Right atrium auricular region (tissue), 2 donors: ENCODE measurements around the gene ARL4C. TPM values are rescaled to one million over a fixed set of nuclear protein-coding genes. Genes with fewer than 3 reads are reported as not detected.

ENCODE experiments used
- DNase-seq: peaks from one replicate; pipeline ENCODE4 v3.0.0-alpha.2; 2019; ENCODE audit warnings: low spot score
- H3K27ac ChIP-seq, 2 donors: fragments of 200-600 bp; sonication (generic); 1 replicate in 1 of 2; 2 replicates in 1 of 2; pipeline ENCODE4 v1.5.1; 2016 to 2019
- H3K27me3 ChIP-seq, 2 donors: fragments of 200-600 bp; sonication (generic); one replicate each; pipeline versions ENCODE4 v1.5.1 to v1.6.0; 2017 to 2019
- H3K36me3 ChIP-seq: fragments of 200-600 bp; sonication (generic); one replicate; pipeline ENCODE4 v1.5.1; 2016
- H3K4me1 ChIP-seq, 2 donors: fragments of 200-600 bp; sonication (generic); one replicate each; pipeline versions ENCODE4 v1.5.1 to v1.6.0; 2017 to 2019
- H3K4me3 ChIP-seq, 2 donors: fragments of 200-600 bp; sonication (generic); 1 replicate in 1 of 2; 2 replicates in 1 of 2; pipeline ENCODE4 v1.5.1; 2017 to 2019; ENCODE audit warnings: mild to moderate bottlenecking in 1 of 2, moderate library complexity in 1 of 2
- H3K9me3 ChIP-seq, 2 donors: fragments of 200-600 bp; sonication (generic); one replicate each; pipeline ENCODE4 v1.5.1; 2019
- CTCF ChIP-seq, 2 donors: fragments of 200-600 bp; sonication (generic); IDR thresholded peaks; one replicate each; pipeline ENCODE4 v1.5.1; 2019; ENCODE audit warnings: antibody characterized with exemption in 2 of 2
- total RNA-seq, 2 donors: library from RNA; depleted of rRNA; stranded (reverse); fragments of >200 nt; gene quantifications; one replicate each; pipeline ENCODE4 v1.1.0, GENCODE V29; 2016

The ARL4C gene
- total RNA-seq, 2 donors from 2014 or later: 3.1 to 3.4 TPM

GRCh38 chr2:234446404-234447076, 50.3 kb downstream of the ARL4C start:
- TF ChIP-seq CTCF (IDR thresholded peaks at IDR 0.05): no peak
- no peak overlapping the region for H3K4me3 ChIP-seq
- peak overlapping the region in 1 of 2 donors; percentile 12 for H3K27ac ChIP-seq
- peaks cover 0 to 9% of the 10 kb centered on the region in 2 donors for H3K4me1 ChIP-seq
- peak; percentile 76 for DNase-seq
- H3K27me3 ChIP-seq: no peaks in the 10 kb centered on the region
- H3K9me3 ChIP-seq: no peaks in the 10 kb centered on the region
- H3K36me3 ChIP-seq: no peaks in the 10 kb centered on the region

GRCh38 chr2:234444893-234445292, 52.0 kb downstream of the ARL4C start:
- peaks cover 0 to 9% of the 10 kb centered on the region in 2 donors for H3K4me1 ChIP-seq
- no peaks in the 10 kb centered on the region for H3K36me3 ChIP-seq
- no peaks in the 10 kb centered on the region for H3K27me3 ChIP-seq
- no peaks in the 10 kb centered on the region for H3K9me3 ChIP-seq
- no peak overlapping the region for H3K4me3 ChIP-seq
- DNase-seq: no peak
- H3K27ac ChIP-seq: no peak overlapping the region
- TF ChIP-seq CTCF (IDR thresholded peaks at IDR 0.05): no peak

GRCh38 chr2:234444242-234444730, 52.6 kb downstream of the ARL4C start:
- Histone ChIP-seq H3K27ac (no peak overlapping the region), H3K4me1 (peaks cover 0 to 9% of the 10 kb centered on the region in 2 donors), H3K36me3 (no peaks in the 10 kb centered on the region), H3K4me3 (no peak overlapping the region), H3K9me3 (no peaks in the 10 kb centered on the region), H3K27me3 (no peaks in the 10 kb centered on the region)
- TF ChIP-seq CTCF (IDR thresholded peaks at IDR 0.05): no peak
- no peak for DNase-seq
